HEK293T (cell line): ENCODE measurements around the gene TDG.

Experiments used
- CTCF ChIA-PET: fragments of 350-600 bp; formaldehyde crosslinking; extraction: SDS; loops from one replicate; lab custom pipeline; 2021; ENCODE audit warnings: antibody characterized with exemption, inconsistent platforms; lab: Yijun Ruan, JAX
- POLR2A ChIA-PET: fragments of 350-600 bp; formaldehyde crosslinking; extraction: SDS; loops from one replicate; lab custom pipeline; 2020; ENCODE audit warnings: antibody characterized with exemption, inconsistent platforms; lab: Yijun Ruan, JAX
- DNase-seq: peaks from one replicate; pipeline ENCODE4 v3.0.0; 2012; ENCODE audit warnings: mixed read lengths; ENCODE audit errors: extremely low spot score
- ARNT ChIP-seq: fragments of 450-650 bp; IDR thresholded peaks from 2 replicates; pipeline ENCODE4 v1.6.1; 2017; ENCODE audit warnings: mild to moderate bottlenecking
- BHLHE40 ChIP-seq: fragments of 450-650 bp; IDR thresholded peaks from 2 replicates; pipeline ENCODE4 v1.6.1; 2016; ENCODE audit warnings: mild to moderate bottlenecking, moderate library complexity, borderline replicate concordance
- CTBP1 ChIP-seq: fragments of 450-650 bp; IDR thresholded peaks from 2 replicates; pipeline ENCODE4 v1.6.1; 2016; ENCODE audit warnings: borderline replicate concordance
- ELF4 ChIP-seq: fragments of 450-650 bp; IDR thresholded peaks from 2 replicates; pipeline ENCODE4 v1.6.1; 2017; ENCODE audit warnings: antibody characterized with exemption
- FOXA1 ChIP-seq: fragments of 450-650 bp; IDR thresholded peaks from 2 replicates; pipeline ENCODE4 v1.6.1; 2016; ENCODE audit warnings: mild to moderate bottlenecking
- FOXK2 ChIP-seq: fragments of 450-650 bp; IDR thresholded peaks from 2 replicates; pipeline ENCODE4 v1.6.1; 2016; ENCODE audit warnings: mild to moderate bottlenecking
- FOXM1 ChIP-seq: fragments of 450-650 bp; IDR thresholded peaks from 2 replicates; pipeline ENCODE4 v1.6.1; 2017; ENCODE audit warnings: mild to moderate bottlenecking, borderline replicate concordance
- HDGF ChIP-seq: fragments of 450-650 bp; IDR thresholded peaks from 2 replicates; pipeline ENCODE4 v1.6.1; 2017; ENCODE audit warnings: antibody characterized with exemption, borderline replicate concordance
- L3MBTL2 ChIP-seq: fragments of 450-650 bp; conservative IDR thresholded peaks from 2 replicates; pipeline ENCODE4 v1.6.1; 2016; ENCODE audit warnings: mild to moderate bottlenecking
- LEF1 ChIP-seq: fragments of 450-650 bp; IDR thresholded peaks from 2 replicates; pipeline ENCODE4 v1.6.1; 2017; ENCODE audit warnings: mild to moderate bottlenecking, borderline replicate concordance
- NFRKB ChIP-seq: fragments of 450-650 bp; IDR thresholded peaks from 2 replicates; pipeline ENCODE4 v1.6.1; 2016; ENCODE audit warnings: mild to moderate bottlenecking, moderate library complexity
- PKNOX1 ChIP-seq: fragments of 450-650 bp; IDR thresholded peaks from 2 replicates; pipeline ENCODE4 v1.6.1; 2016
- SP1 ChIP-seq: fragments of 450-650 bp; IDR thresholded peaks from 2 replicates; pipeline ENCODE4 v1.6.1; 2017
- SUZ12 ChIP-seq: fragments of 450-650 bp; IDR thresholded peaks from 2 replicates; pipeline ENCODE4 v1.6.1; 2016; ENCODE audit warnings: mild to moderate bottlenecking
- TARDBP ChIP-seq: fragments of 450-650 bp; IDR thresholded peaks from 2 replicates; pipeline ENCODE4 v1.6.1; 2016
- ZNF384 ChIP-seq: fragments of 450-650 bp; IDR thresholded peaks from 2 replicates; pipeline ENCODE4 v1.6.1; 2016

Gene TDG

GRCh38 chr12:103965590-103966504 lies at the start of gene TDG:
TDG (plus strand) TSS chr12:103965872; CDS start chr12:103966038, 166 bp downstream.
- peak; percentile 92 for DNase-seq
- ChIA-PET CTCF (interaction anchor here (0.7 to 1.3 kb wide), 3 partner anchors 9 to 143 kb away, joined by 3 to 4 read pairs (median 3); no protein-coding TSS in a partner anchor), POLR2A (interaction anchor here (0.5 to 4.3 kb wide), 37 partner anchors 8 to 1814 kb away, joined by 3 to 111 read pairs (median 4); partner anchors contain the start of genes GLT8D2, HCFC2, HSP90B1 and NFYB)
- peak; percentile 88 for TF ChIP-seq ELF4
- TF ChIP-seq LEF1, result no peak; the same call in 1 of the 2 replicates
- TF ChIP-seq L3MBTL2, result peak; percentile 91

DNA sequence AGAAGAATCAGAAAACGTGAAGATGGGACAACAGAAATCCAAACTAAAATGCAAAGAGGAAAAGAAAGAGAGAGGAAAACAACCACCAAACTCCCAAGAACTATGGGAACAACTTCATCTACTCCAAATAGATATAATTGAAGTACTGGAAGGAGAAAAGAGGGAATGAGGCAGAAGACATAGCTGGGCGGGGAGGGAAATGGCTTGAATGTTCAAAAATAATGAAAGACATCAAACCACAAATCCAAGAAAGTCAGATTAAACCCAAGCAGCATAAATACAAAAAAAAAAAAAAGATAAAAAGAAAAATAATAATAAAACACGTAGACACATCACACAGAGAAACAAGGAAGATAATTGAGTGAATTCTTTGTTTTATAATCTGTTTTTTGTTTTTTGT lies 47.8 kb upstream of the TDG start:
- ChIA-PET POLR2A (no interaction called here), CTCF (no interaction called here)
- TF ChIP-seq FOXA1 (no peak), SUZ12 (no peak), ARNT (no peak), HDGF (no peak), SP1 (no peak), ELF4 (no peak), CTBP1 (no peak), FOXK2 (no peak), BHLHE40 (no peak), PKNOX1 (no peak), LEF1 (no peak), NFRKB (no peak), ZNF384 (no peak), L3MBTL2 (no peak), FOXM1 (no peak), TARDBP (no peak)
- no peak for DNase-seq

DNA sequence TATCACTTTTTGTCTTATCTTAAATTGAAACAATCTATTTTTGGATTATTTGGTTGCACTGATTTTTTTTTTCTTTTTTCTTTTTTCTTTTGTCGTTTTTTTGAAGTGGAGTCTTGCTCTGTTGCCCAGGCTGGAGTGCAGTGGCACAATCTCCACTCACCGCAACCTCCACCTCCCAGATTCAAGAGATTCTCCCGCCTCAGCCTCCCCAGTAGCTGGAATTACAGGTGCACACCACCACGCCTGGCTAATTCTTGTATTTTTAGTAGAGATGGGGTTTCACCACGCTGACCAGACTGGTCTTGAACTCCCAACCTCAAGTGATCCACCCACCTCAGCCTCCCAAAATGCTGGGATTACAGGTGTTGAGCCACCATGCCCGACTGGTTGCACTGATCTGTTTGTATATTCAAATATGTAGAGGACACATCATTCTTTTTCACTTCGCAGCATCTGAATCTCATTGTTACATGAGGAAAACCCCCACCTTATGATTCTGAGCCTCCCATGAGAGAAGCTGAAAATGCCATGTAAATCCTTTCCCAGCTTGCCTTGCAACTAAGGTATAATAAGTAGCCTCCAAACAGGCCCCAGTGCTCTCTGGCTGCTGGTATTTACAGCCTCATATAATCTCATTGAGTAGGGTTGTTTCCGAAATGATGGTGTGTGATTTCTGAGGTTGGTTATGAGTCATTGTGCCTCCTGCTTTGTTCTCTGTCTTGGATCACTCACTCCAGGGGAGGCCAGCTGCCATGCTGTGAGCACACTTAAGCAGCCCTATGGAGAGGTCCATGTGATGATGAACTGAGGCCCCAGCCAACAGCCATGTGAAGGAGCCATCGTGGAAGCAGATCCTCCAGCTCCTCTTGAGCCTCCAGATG lies 40.7 kb upstream of the TDG start:
- ChIA-PET CTCF (no interaction called here), POLR2A (interaction anchor here (1.1 to 1.5 kb wide), 3 partner anchors 10 to 41 kb away, joined by 3 to 4 read pairs (median 3); partner anchors contain the start of gene TDG)
- no peak for TF ChIP-seq NFRKB
- no peak for TF ChIP-seq SUZ12
- no peak for TF ChIP-seq HDGF
- TF ChIP-seq L3MBTL2, result no peak
- no peak for TF ChIP-seq ELF4
- no peak for TF ChIP-seq PKNOX1
- no peak for TF ChIP-seq BHLHE40
- no peak for TF ChIP-seq ZNF384
- TF ChIP-seq CTBP1, result no peak
- no peak for TF ChIP-seq FOXK2
- no peak for TF ChIP-seq LEF1
- TF ChIP-seq ARNT, result no peak
- no peak for TF ChIP-seq TARDBP
- no peak for TF ChIP-seq FOXA1
- TF ChIP-seq FOXM1, result no peak
- TF ChIP-seq SP1, result no peak
- DNase-seq, result peak; percentile 15

DNA sequence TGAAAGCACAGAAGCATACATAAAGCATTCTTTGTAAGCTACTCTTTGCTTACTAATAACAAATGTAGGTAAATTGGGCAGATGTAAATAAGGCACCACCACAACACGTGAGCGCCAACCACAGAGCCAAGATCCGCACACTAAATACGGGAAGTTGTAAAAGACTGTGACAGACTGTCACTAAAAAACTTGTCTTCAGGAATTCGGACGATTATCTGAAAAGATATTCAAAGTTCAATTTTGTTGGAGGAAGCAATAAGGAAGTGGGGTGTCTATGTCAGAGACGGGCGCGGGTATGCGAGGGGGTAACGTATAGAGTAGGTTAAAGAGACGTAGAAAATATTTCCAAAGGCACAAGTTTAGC lies 37.0 kb upstream of the TDG start:
- CTCF ChIA-PET, result interaction anchor here (1.2 kb wide), 1 partner anchor 16 kb away, joined by 3 read pairs; no protein-coding TSS in a partner anchor
- TF ChIP-seq CTBP1 (no peak), FOXK2 (no peak), SUZ12 (no peak), LEF1 (no peak), FOXM1 (no peak), FOXA1 (no peak), HDGF (no peak), ARNT (no peak), TARDBP (no peak), ZNF384 (no peak), L3MBTL2 (no peak), SP1 (no peak), BHLHE40 (no peak), PKNOX1 (no peak), ELF4 (no peak), NFRKB (no peak)

More for the DNA sequence above, 37.0 kb upstream of the TDG start:
- no peak for DNase-seq
- POLR2A ChIA-PET, result interaction anchor here (1.5 to 3.7 kb wide), 3 partner anchors 12 to 37 kb away, joined by 5 to 30 read pairs (median 26); partner anchors contain the start of gene TDG
